SK-N-SH treated with all-trans-retinoic acid at 6 μM for 48 hours (cell line): Measurements from ENCODE around the gene PIM1.

Experiments used
- CREB5 ChIP-seq: fragments of 250-450 bp; sonication (Bioruptor Pico); IDR thresholded peaks from 2 replicates; pipeline ENCODE4 v1.5.1; 2020; ENCODE audit warnings: low read depth, mild to moderate bottlenecking, moderate library complexity
- OSR1 ChIP-seq: fragments of 250-450 bp; sonication (Bioruptor Pico); IDR thresholded peaks from 2 replicates; pipeline ENCODE4 v1.8.0; 2022; ENCODE audit warnings: moderate library complexity, mild to moderate bottlenecking, inconsistent platforms
- ZFP3 ChIP-seq: fragments of 250-450 bp; sonication (Bioruptor Pico); IDR thresholded peaks from 2 replicates; pipeline ENCODE4 v1.5.0; 2020; ENCODE audit warnings: mild to moderate bottlenecking, moderate library complexity

- TF ChIP-seq ZFP3 (CRISPR knock-in tag), result peak; percentile 34; the same call in 1 of the 2 replicates
- TF ChIP-seq OSR1 (CRISPR knock-in tag), result no peak
- no peak for TF ChIP-seq CREB5 (CRISPR knock-in tag)
Observed at GRCh38 chr6:37131104-37131959, 38.6 kb upstream of the PIM1 start.
